HEK293 (cell line): ENCODE data around the gene SLC25A22.

Experiments
- CTCF ChIP-seq: fragments of 450-650 bp; formaldehyde crosslinking; IDR thresholded peaks from 2 replicates; pipeline ENCODE4 v1.5.1; 2016; ENCODE audit warnings: missing biosample characterization, missing genetic modification characterization
- ZBTB26 ChIP-seq: fragments of 450-650 bp; formaldehyde crosslinking; optimal IDR thresholded peaks from 2 replicates; pipeline ENCODE3; 2016; ENCODE audit warnings: missing biosample characterization, mild to moderate bottlenecking, missing genetic modification characterization
- ZFP41 ChIP-seq: fragments of 450-650 bp; formaldehyde crosslinking; IDR thresholded peaks from 2 replicates; pipeline ENCODE4 v1.5.1; 2016; ENCODE audit warnings: missing biosample characterization, missing genetic modification characterization, borderline replicate concordance
- ZNF138 ChIP-seq: fragments of 450-650 bp; formaldehyde crosslinking; IDR thresholded peaks from 2 replicates; pipeline ENCODE4 v1.5.1; 2016; ENCODE audit warnings: missing biosample characterization, missing genetic modification characterization, borderline replicate concordance
- ZNF366 ChIP-seq: fragments of 450-650 bp; formaldehyde crosslinking; conservative IDR thresholded peaks from 2 replicates; pipeline ENCODE4 v1.5.1; 2016; ENCODE audit warnings: missing biosample characterization, missing genetic modification characterization
- ZNF398 ChIP-seq: fragments of 450-650 bp; formaldehyde crosslinking; IDR thresholded peaks from 2 replicates; pipeline ENCODE4 v1.5.1; 2017; ENCODE audit warnings: missing biosample characterization, missing genetic modification characterization
- ZNF792 ChIP-seq: fragments of 450-650 bp; formaldehyde crosslinking; IDR thresholded peaks from 2 replicates; pipeline ENCODE4 v1.5.1; 2016; ENCODE audit warnings: missing biosample characterization, missing genetic modification characterization

GRCh38 chr11:800473-800872 lies 2.4 kb upstream of the SLC25A22 start:
- TF ChIP-seq CTCF (tag by site-specific recombination) (no peak), ZNF366 (no peak), ZNF138 (no peak), ZFP41 (tag by site-specific recombination) (no peak), ZNF398 (tag by site-specific recombination) (no peak), ZBTB26 (no peak), ZNF792 (tag by site-specific recombination) (no peak)
